GM18526 (cell line): ENCODE data around the gene P2RY6.

Experiments
- POLR2A ChIP-seq: IDR thresholded peaks from 3 replicates; pipeline ENCODE4 v1.6.1; 2011; ENCODE audit not compliant: insufficient read length; ENCODE audit errors: extremely low read depth

Gene P2RY6

DNA sequence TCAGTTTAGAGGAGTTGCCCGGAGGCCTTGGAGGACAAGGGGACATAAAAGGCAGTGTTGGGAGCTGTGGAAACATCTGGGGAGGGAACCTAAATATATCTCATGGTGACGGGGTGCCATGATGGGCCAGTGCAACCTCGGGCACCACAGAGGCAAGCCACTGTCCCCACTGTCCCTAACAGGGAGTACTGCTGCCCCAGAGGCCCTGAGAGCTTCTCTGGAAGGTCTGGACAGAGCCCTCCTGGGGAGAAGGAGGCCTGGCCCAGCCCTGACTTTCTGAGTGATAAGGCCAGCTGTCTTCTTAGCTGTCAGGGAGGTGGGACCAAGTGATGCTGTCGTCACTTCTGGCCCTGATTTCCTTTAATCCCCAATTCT, 5.5 kb upstream of the P2RY6 start:
- TF ChIP-seq POLR2A: no peak

DNA sequence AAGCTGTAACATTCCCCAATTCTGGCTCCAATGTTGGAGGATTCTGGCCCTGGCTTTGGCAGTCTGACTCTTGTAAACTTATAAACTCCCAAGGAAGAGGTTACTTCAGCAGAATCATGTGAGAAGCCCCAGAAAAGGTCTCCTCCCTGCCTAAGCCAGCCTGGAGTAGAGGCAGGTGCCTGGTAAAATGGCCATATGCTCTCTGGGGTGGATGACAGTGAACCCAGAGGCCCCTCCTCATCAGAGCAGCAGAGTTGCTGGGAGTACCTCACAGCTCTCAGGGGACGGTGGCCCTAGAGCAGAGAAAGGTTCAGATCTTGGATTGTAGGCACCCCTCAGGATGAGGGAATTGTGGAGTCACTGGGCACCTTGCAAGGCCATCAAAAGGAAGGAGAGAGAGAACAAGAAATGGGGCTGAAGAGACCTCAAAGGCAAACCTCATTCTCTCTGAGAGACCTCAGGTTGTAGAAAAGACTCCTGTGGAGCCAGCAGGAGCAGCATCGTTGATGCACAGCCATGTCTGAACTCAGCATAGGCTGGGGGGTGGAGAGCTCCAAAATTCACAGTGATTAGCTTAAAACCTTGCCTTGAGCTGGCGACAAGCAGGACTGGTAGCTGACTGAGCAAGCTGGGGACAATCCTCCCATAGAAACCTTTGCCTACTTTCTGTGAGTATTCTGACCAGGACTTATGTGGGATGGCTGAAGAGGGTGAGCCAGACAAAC, 4.9 kb upstream of the P2RY6 start:
- no peak for TF ChIP-seq POLR2A

DNA sequence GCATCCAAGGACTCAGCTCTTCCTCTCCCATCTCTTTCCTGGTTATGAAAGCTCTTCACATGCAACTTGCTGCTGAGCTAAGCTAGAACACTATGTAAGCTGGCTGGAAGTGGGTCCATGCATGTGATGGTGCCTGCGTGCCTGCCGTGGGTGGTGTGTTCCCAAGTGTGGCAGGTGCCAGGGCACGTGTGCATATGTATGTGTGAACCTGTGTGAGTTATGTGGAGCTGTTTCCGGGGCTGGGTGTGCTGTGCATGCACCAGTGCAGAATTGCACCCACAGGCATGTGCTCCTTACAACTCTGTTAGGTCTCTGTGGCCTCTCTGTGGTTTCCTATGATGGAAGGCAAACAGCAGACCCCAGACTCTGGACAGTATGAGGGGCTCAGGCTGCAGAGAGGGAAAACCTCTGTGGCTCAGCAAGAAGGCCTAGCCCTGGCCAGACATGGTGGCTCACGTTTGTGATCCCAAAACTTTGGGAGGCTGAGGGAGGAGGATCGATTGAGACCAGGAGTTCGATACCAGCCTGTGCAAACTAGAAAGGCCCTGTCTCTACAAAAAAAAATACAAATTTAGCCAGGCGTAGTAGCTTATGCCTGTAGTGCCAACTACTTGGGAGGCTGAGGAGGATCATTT, 4.1 kb upstream of the P2RY6 start:
- no peak for TF ChIP-seq POLR2A

DNA sequence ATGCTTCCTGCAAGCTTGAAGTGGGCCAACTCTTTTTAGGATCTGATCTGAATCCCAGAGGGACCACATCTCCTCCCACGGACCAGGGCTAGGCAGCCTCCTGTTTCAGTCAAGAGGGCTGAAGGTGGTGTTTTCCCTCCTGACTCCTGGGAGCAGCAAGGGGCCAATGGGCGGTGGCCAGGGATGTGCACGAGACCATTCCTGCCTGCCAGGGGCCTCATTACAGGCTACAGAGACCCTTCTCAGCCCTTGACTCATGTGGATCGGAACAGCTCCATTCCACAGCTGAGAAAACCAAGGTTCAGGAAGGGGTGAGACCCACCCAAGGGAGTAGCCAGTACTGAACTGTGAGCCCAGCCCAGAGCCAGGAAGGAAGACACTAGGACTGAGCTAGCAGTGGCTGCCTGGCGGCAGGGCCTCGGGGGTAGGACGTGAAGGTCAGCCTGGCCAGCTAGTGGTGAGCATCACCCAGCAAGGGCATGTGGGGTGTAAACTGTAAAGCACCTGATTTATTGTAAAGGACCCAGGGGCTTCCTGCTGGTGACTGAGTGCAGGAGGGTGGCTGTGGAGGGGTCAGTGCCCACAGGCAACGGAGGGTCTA, 3.4 kb upstream of the P2RY6 start:
- no peak for TF ChIP-seq POLR2A

DNA sequence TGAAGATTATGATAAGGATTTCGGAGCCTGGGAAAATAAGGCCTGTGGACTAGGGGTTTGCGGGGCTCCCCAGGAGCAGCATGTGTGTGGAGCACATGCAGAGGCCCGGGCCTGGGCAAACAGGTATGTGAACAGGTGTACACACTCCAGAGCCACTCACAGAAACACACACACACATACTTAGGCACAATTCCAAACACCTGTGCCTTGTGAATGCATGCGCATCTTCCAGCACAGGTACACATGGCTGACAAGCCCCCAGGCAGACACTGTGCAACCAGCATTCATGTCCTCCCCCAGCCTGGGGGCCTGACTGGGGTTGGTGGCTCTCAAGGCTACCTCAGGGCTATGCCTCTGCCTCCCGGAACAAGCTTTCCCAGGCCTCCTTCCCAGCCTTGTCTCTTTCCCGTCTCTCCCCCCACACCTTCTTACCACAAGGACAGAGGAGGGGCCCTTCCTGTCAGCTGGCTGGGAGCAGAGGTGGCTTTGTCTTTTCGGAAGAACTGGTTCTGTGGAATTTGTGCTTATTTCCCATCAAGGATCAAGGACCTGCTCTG, 2.6 kb upstream of the P2RY6 start:
- no peak for TF ChIP-seq POLR2A

DNA sequence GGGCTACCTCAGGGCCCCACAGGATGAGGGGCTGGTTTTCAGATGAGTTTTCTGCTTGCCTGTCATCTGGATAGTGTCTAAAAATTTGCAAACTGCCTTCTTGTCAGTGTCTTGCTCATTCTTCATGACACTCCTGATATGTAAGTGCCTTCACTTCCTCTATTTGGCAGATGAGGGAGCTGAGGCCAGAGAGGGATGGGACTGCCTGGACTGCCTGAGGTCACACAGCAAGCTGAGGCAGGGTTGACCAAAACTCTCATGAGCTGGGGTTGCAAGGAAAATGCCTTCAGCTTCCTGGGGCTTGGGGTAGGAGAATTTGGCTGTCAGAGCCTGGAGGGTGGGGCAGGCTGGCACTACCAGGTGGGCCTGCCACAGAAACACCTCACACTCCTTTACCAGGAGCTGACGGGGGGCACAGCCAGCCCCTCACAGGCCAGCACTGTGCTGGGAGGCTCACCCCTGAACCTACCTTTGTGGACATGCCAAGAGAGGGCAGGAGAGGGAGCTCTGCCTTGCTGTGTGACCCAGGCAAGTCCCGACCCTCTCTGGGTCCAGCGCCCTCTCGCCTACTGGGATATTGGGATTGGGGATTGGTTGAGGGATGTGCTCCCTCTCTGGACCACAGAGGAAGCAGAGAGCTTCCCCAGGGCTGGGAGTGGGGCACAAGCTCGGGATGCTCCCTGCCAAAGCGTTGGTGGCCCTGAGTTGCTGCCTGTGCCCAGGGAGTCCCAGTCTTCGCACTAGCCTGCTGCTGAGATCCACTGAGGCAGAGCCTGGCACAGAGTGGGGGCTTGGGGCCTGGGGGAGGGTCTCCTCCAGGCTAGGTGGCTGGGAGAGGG, 1.9 kb upstream of the P2RY6 start:
- TF ChIP-seq POLR2A: no peak

DNA sequence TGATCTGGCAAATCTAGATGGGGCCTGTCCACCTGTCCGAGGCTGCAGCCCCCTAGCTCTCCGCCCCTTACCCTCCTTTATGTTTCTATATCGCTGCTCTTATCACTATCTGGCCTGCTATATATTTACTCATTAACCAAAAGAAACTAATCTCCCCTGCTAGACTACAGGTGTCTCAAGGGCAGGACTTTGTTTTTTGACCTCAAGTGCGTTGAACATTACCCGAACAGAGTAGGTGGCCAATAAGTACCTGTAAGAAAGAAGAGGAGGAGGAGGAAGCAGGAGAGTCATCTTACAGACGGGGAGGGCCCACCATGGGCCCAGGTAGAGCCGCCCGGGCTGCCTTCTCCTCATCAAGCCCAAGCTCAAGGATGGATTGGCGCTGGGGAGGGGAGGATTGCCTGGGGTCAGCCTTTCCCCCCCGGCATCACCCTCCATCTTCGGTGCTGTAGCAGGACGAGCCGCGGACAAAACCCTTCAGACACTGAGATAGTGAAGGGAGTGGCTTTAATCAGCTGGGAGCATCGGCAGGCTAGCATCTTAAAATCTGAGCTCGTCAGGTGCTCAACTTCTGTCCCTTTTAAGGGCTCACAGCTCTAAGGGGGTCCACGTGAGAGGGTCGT, 1.2 kb upstream of the P2RY6 start:
- no peak for TF ChIP-seq POLR2A

DNA sequence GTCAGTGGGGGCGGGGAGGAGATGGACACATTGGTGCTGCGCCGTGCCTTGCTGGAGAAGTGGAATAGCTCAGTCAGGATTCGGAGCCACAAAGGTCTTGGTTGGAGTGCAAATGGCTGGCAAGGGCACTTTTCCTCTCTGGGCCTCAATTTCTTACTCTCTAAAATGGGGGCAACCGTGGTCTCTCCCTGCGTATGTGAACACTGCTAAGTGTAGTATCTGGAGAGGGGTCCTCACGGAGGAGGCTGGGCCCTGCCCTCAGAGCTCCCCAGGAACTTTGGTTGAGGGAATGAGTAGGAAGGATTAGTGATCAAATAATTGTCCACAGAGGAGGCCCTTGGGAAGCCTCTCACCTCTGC, 521 bp downstream of the P2RY6 start:
- TF ChIP-seq POLR2A: no peak

DNA sequence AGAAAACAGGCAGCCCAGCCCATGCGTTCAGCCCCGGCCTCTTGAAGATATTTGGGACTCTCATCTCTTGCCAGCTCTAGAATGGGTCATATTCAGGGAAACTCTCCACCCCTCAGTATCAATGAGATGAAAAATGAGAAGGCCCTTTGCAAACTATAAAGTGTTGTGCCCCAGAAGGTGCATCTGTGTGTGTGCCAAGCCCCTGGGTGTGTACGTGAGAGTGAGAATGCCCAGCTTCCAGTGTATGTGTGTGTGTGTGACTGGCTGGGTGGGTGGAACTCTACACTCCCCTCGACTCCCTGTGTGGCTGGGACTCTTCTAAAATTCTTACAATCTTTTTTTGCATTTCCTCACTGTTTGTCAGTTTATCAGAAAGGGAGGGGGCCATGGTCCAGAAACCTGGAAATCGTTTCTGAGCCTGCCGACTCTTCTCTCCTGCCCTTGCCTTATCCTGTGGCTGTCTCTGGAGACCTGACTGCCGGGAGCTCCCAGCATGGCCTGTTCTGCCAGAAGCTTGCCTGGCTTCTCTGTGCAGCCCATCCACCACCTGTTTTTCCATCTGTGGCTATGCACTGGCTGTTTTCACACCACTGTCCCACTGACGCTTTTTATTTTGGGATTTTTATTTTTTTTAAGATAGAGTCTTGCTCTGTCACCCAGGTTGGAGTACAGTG, 1.2 kb downstream of the P2RY6 start:
- TF ChIP-seq POLR2A: no peak

DNA sequence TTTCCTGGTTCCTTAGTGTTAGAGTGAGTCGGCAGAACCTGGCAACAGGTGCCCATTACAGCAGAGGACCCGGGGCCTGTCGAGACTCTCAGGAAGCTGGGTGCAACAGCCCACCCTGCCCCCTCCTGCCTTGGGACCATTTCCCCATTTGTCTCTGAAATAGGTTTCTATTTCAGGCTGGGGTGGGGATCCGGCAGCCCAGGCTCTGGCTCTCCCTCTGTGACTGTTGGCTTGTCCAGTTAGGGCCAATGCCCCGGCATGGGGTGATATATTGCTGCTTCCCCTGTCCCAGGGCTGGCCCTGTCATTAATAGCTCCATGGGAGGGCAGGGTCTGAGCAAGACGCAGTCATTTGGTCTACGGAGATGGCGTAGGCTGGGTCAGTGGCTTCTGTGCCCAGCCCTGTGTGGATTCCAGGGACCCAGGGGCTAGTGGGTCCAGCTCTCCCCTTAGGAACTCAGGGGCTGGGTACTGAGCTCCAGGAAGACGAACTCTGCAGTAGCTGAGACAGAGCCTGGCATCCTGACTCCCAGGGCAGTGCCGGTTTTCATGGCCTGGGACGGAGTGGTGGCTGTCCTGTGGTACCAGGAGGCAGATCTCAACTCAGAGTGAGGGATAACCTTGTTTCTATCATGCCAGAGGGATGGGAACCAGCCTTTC, 2.7 kb downstream of the P2RY6 start:
- TF ChIP-seq POLR2A: no peak

DNA sequence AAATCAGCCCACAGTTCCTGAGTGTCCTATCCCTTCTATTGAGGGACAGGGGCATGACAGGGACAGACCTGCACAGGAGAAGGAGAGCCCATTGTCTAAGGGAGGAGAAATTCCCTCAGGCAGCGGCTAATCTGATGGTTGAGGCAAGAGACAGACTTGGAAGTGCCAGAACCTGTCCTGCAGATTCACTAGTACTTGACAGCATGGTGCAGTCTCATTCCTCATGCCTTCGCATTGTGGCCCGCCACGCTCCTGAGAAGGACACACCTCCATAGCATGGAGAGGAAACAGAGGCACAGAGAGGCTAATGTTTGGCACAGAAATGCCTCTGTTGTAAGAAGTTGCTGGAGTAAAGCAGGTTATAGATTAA, 3.2 kb downstream of the P2RY6 start:
- TF ChIP-seq POLR2A: no peak

DNA sequence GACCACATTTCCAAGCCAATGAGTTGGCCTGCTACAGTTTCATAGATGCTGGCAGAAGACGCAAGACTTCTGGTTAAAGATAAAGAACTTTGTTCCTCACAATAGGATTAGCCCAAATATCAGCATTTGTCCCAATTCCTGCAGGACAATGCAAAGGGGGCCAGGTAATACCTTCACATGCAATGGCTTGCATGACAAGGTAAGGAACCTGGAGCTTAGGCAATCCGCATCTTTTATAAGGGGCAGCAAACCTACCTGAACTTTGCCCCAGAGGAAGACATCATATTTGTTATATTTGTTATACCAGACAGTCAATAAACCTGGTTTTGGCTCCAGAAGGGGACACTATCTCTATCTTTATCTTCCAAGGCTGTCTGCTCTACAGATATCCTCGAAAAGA, 5.3 kb downstream of the P2RY6 start:
- no peak for TF ChIP-seq POLR2A

DNA sequence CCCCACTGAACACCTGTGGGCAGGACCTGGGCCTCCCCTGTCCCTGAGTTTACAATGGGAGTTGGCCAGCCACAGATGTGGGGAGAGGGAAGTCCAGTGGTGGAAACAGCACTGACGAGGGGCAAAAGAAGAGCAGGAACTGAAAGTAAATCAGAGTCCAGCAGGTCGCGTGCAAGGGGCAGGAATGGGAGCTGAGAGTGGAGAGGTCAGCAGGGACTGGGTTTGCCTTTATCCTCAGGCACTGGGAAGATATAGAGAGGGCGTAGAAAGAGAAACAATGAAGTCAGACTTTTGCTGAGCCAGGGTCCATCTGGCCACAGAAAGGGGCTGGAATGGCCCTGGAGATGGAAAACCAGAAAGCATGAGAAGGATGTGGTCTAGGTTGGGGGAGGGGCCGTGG, 8.5 kb downstream of the P2RY6 start:
- TF ChIP-seq POLR2A: no peak

DNA sequence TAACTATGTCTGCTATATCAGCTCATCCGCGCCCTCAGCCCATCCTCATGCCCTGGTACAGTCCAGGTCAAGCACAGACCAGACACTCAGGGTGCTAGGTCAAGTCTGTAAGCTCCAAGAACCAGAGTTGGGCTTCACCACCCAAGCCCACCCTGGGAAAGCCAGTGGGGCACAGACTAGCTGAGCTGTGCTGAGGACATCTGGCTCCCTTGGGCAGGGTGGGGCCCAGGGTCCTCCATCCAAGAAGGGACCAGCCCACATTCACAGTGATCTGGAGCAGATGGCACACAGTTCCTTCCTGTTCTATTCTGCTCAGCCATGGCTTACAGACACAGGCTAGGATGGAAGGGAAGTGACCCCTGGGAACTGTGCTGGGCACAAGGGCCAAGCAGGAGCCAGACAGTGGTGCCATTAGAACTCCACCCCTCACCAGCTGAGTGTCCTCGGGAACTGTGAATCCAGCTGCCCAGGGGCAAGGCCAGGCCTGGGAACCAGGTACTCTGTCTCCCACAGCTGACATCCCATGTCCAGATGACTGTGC, 9.1 kb downstream of the P2RY6 start:
- TF ChIP-seq POLR2A: no peak
